Endothelial cell of umbilical vein (primary cell): ENCODE results near the gene PHF2. TPM values are rescaled to one million over a fixed set of nuclear protein-coding genes. Genes with fewer than 3 reads are reported as not detected.

Experiments used
- BruUV-seq: library from RNA; stranded (reverse); fragments of 400-500 nt; replicated peaks from 2 replicates; lab custom pipeline; 2021; lab: Mats Ljungman, UMichigan
- CTCF ChIA-PET: fragments of 300-600, 350-600 bp; sonication (Branson Sonifier 250); formaldehyde crosslinking; loops from one replicate; lab custom pipeline; 2021; ENCODE audit warnings: antibody characterized with exemption, inconsistent platforms; lab: Charles Lee
- POLR2A ChIA-PET: fragments of 300-600, 350-600 bp; sonication (Branson Sonifier 250); formaldehyde crosslinking; loops from one replicate; lab custom pipeline; 2021; ENCODE audit warnings: antibody characterized with exemption, inconsistent platforms; lab: Charles Lee
- DNase-seq: peaks from one replicate; pipeline ENCODE4 v3.0.0-alpha.2; 2011; ENCODE audit warnings: low read depth, low spot score
- FAIRE-seq: peaks from 2 replicates; lab custom pipeline; 2011; peaks lifted over from hg19 to GRCh38; lab: Jason Lieb, UNC
- H2AFZ ChIP-seq: 2 replicates; pipeline ENCODE4 v1.6.0; 2012; ENCODE audit warnings: low read depth, low read length, control low read depth, inconsistent platforms
- H3K27ac ChIP-seq: 2 replicates; pipeline ENCODE4 v1.5.1; 2011; ENCODE audit warnings: low read depth, mild to moderate bottlenecking, control low read depth, low read length, moderate library complexity; ENCODE audit not compliant: insufficient read depth
- H3K27me3 ChIP-seq, 2 experiments: 2 replicates each; pipeline versions ENCODE4 v1.6.0 to v1.6.1; 2011; ENCODE audit warnings: low read length in 2 of 2, mixed read lengths in 1 of 2; ENCODE audit not compliant: control insufficient read depth in 2 of 2, insufficient read depth in 2 of 2
- H3K36me3 ChIP-seq, 2 experiments: 2 replicates in 1 of 2; 3 replicates in 1 of 2; pipeline ENCODE4 v1.5.1; 2011; ENCODE audit warnings: low read length in 2 of 2, mild to moderate bottlenecking in 1 of 2, moderate library complexity in 1 of 2; ENCODE audit not compliant: control insufficient read depth in 2 of 2, insufficient read depth in 2 of 2; ENCODE audit errors: extremely low read depth in 1 of 2
- H3K4me1 ChIP-seq: 3 replicates; pipeline ENCODE4 v1.5.1; 2011; ENCODE audit warnings: mild to moderate bottlenecking, low read length; ENCODE audit not compliant: control insufficient read depth, insufficient read depth; ENCODE audit errors: extremely low read depth
- H3K4me2 ChIP-seq: 2 replicates; pipeline ENCODE4 v1.6.1; 2011; ENCODE audit warnings: low read length, control low read depth, mixed read lengths; ENCODE audit not compliant: insufficient read depth
- H3K4me3 ChIP-seq, 3 experiments: fragments of 200-600 bp in 1 of 3; sonication (generic), shearing (Covaris generic) in 1 of 3; replicated peaks in 1 of 3; 2 replicates each; pipeline ENCODE4 v1.5.1; 2011 to 2016; ENCODE audit warnings: control low read depth in 3 of 3, low read length in 3 of 3, mild to moderate bottlenecking in 2 of 3, inconsistent platforms in 1 of 3, low read depth in 1 of 3, moderate library complexity in 1 of 3; ENCODE audit not compliant: insufficient read depth in 1 of 3
- H3K79me2 ChIP-seq: 2 replicates; pipeline ENCODE4 v1.6.0; 2012; ENCODE audit warnings: low read length, inconsistent platforms; ENCODE audit not compliant: control insufficient read depth, insufficient read depth
- H3K9ac ChIP-seq: replicated peaks from 2 replicates; pipeline ENCODE3; 2011; ENCODE audit warnings: low read length, control low read depth; ENCODE audit not compliant: insufficient read depth; ENCODE audit errors: extremely low read depth
- H3K9me1 ChIP-seq: replicated peaks from 3 replicates; pipeline ENCODE4 v1.6.0; 2011; ENCODE audit warnings: mild to moderate bottlenecking, low read length; ENCODE audit not compliant: control insufficient read depth, insufficient read depth; ENCODE audit errors: extremely low read depth
- H3K9me3 ChIP-seq: replicated peaks from 2 replicates; pipeline ENCODE4 v1.5.1; 2012; ENCODE audit warnings: low read length, inconsistent platforms; ENCODE audit not compliant: control insufficient read depth, insufficient read depth
- H4K20me1 ChIP-seq: replicated peaks from 2 replicates; pipeline ENCODE3; 2011; ENCODE audit warnings: mild to moderate bottlenecking, low read length; ENCODE audit not compliant: control insufficient read depth, insufficient read depth; ENCODE audit errors: extremely low read depth
- EZH2 ChIP-seq: IDR thresholded peaks from 2 replicates; pipeline ENCODE4 v1.6.1; 2012; ENCODE audit warnings: borderline replicate concordance, low read depth, mild to moderate bottlenecking, moderate library complexity, low read length, inconsistent platforms; ENCODE audit not compliant: severe bottlenecking
- FOS ChIP-seq: IDR thresholded peaks from 2 replicates; pipeline ENCODE4 v1.6.1; 2011; ENCODE audit warnings: mild to moderate bottlenecking, low read length, moderate library complexity, borderline replicate concordance; ENCODE audit not compliant: insufficient read depth
- GATA2 ChIP-seq: IDR thresholded peaks from 2 replicates; pipeline ENCODE4 v1.7.0; 2011; ENCODE audit warnings: low read depth, mild to moderate bottlenecking, moderate library complexity, mixed read lengths, low read length; ENCODE audit not compliant: insufficient read length, insufficient read depth
- JUN ChIP-seq: IDR thresholded peaks from 2 replicates; pipeline ENCODE4 v1.6.1; 2011; ENCODE audit warnings: borderline replicate concordance, low read depth; ENCODE audit not compliant: insufficient read length, insufficient read depth
- MYC ChIP-seq: IDR thresholded peaks from one replicate; pipeline ENCODE4 v1.6.1; 2011; ENCODE audit warnings: mild to moderate bottlenecking, low read depth, low read length
- POLR2A ChIP-seq: IDR thresholded peaks from 2 replicates; pipeline ENCODE4 v1.6.1; 2012; ENCODE audit warnings: low read depth, mild to moderate bottlenecking, control low read depth, low read length
- POLR2AphosphoS5 ChIP-seq: IDR thresholded peaks from 2 replicates; pipeline ENCODE4 v1.6.1; 2012; ENCODE audit warnings: low read depth, mild to moderate bottlenecking, control low read depth, low read length, moderate library complexity; ENCODE audit not compliant: insufficient read depth
- dilution Hi-C: fragments of 300-500 bp; cut with MboI; formaldehyde crosslinking; loops from one replicate; pipeline ENCODE4 v1.15.0; 2019; ENCODE audit warnings: low sequenced_read_pairs; ENCODE audit not compliant: extremely low pct_ligation_motif_present
- intact Hi-C: fragments of 100-400 bp; cut with micrococcal nuclease; formaldehyde crosslinking; loops from one replicate; pipeline ENCODE4 v1.10.0; 2022
- polyA plus RNA-seq, 4 experiments: library from polyadenylated mRNA; depleted of rRNA in 3 of 4; stranded (reverse) in 3 of 4; unstranded in 1 of 4; fragments of >200 nt; gene quantifications; 2 replicates each; pipeline versions ENCODE4 v1.2.1 to v1.2.3, GENCODE V29; 2011 to 2012; ENCODE audit warnings: missing spikeins in 1 of 4
- total RNA-seq: library from RNA; stranded (reverse); gene quantifications from 2 replicates; pipeline ENCODE4 v1.2.3, GENCODE V29; 2021
- TF ChIP-seq, protein P1 (sequence below): IDR thresholded peaks from 2 replicates; pipeline ENCODE4 v1.6.1; 2011; ENCODE audit not compliant: insufficient read depth, insufficient read length
- TF ChIP-seq, protein P2 (sequence below), 2 donors: IDR thresholded peaks; 1 replicate in 1 of 2; 2 replicates in 1 of 2; pipeline ENCODE4 v1.5.1; 2011; ENCODE audit warnings: low read length in 2 of 2, mild to moderate bottlenecking in 2 of 2, moderate library complexity in 2 of 2, control low read depth in 1 of 2, inconsistent platforms in 1 of 2, low read depth in 1 of 2; ENCODE audit not compliant: insufficient read depth in 1 of 2; ENCODE audit errors: extremely low read depth in 1 of 2

The PHF2 gene
- total and polyA plus RNA-seq, 2 donors (not counting 3 experiments of a cell fraction or from before 2014, with no cell fraction given): 9.8 to 22.5 TPM

DNA sequence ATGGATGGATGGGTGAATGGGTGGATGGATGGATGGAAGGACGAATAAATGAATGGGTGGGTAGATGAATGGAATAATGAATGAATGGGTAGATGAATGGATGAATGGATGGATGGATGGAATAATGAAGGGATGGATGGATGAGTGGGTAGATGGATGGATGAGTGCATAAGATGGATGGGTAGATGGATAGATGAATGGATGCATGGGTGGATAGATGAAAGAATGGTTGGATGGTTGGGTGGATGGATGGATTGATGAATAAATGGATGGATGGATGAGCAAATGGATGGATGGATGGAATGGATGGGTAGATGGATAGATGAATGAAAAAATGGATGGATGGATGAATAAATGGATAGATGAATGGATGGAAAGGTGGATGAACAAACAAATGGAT lies 85.2 kb downstream of the PHF2 start:
- no peak overlapping the region for H3K27ac ChIP-seq
- H3K36me3 ChIP-seq: peaks cover 0 to 22% of the 10 kb centered on the region in 2 experiments
- TF ChIP-seq POLR2AphosphoS5: no peak
- TF ChIP-seq, protein P1, sequence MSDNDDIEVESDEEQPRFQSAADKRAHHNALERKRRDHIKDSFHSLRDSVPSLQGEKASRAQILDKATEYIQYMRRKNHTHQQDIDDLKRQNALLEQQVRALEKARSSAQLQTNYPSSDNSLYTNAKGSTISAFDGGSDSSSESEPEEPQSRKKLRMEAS: no peak
- TF ChIP-seq GATA2: no peak
- no peak for TF ChIP-seq FOS
- no peak for TF ChIP-seq MYC
- TF ChIP-seq JUN: no peak
- TF ChIP-seq POLR2A: no peak
- TF ChIP-seq, protein P2, sequence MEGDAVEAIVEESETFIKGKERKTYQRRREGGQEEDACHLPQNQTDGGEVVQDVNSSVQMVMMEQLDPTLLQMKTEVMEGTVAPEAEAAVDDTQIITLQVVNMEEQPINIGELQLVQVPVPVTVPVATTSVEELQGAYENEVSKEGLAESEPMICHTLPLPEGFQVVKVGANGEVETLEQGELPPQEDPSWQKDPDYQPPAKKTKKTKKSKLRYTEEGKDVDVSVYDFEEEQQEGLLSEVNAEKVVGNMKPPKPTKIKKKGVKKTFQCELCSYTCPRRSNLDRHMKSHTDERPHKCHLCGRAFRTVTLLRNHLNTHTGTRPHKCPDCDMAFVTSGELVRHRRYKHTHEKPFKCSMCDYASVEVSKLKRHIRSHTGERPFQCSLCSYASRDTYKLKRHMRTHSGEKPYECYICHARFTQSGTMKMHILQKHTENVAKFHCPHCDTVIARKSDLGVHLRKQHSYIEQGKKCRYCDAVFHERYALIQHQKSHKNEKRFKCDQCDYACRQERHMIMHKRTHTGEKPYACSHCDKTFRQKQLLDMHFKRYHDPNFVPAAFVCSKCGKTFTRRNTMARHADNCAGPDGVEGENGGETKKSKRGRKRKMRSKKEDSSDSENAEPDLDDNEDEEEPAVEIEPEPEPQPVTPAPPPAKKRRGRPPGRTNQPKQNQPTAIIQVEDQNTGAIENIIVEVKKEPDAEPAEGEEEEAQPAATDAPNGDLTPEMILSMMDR (IDR thresholded peaks at IDR 0.05; ENCODE audit: extremely low read depth in 1 of 2, insufficient read depth in 1 of 2, low read depth in 1 of 2, low read length in 2 of 2): no peak
- no peak for TF ChIP-seq EZH2

More for the DNA sequence above, 85.2 kb downstream of the PHF2 start:
- intact Hi-C loops (no loop called here), dilution Hi-C loops (no loop called here)
- FAIRE-seq (no peak), DNase-seq (no peak)
- H3K9me1 ChIP-seq: no peaks in the 10 kb centered on the region
- H2AFZ ChIP-seq: no peak overlapping the region
- POLR2A ChIA-PET: no interaction called here
- BruUV-seq: no TSS peak
- H3K4me3 ChIP-seq: no peak overlapping the region
- H3K9ac ChIP-seq: no peak overlapping the region
- CTCF ChIA-PET: no interaction called here
- no peaks in the 10 kb centered on the region for H4K20me1 ChIP-seq
- no peak overlapping the region for H3K4me2 ChIP-seq
- H3K9me3 ChIP-seq: no peaks in the 10 kb centered on the region
- no peaks in the 10 kb centered on the region for H3K4me1 ChIP-seq
- H3K27me3 ChIP-seq: no peaks in the 10 kb centered on the region
- H3K79me2 ChIP-seq: no peaks in the 10 kb centered on the region
